ENCODE measurements around the gene CCDC34.

DNA sequence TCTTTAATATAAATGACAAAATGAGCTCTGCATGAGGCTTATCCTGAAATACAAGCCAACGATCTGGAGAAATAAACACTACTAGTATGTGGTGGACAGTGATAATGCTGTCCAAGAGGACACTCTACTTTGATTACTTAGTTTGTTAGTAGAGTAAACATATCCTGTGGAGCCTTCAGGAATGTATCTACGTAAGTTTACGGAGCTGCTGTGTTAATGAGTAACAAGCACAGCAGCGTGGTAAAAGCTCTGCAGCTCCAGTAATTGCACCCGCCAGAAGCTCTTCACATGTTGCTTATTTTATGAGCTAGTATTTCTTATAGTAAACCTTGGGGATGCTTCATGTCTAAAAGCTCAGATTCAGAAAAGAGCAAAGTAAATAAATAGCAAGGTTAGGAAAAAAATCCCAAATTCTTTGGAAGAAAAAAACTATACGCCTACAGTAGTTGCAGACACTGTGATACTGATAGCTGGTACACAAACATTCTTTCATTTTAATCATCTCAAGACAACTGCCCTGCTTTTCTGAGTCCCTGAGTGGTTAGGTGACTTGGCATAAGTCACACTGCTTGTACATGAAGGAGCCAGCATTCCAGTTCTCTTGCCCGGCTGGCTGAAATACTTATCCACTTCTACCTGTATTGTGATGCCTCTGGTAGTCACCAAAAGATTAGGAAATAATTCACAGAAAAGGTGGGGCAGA is 32.7 kb upstream of the CCDC34 start:
- TF ChIP-seq, protein P1, sequence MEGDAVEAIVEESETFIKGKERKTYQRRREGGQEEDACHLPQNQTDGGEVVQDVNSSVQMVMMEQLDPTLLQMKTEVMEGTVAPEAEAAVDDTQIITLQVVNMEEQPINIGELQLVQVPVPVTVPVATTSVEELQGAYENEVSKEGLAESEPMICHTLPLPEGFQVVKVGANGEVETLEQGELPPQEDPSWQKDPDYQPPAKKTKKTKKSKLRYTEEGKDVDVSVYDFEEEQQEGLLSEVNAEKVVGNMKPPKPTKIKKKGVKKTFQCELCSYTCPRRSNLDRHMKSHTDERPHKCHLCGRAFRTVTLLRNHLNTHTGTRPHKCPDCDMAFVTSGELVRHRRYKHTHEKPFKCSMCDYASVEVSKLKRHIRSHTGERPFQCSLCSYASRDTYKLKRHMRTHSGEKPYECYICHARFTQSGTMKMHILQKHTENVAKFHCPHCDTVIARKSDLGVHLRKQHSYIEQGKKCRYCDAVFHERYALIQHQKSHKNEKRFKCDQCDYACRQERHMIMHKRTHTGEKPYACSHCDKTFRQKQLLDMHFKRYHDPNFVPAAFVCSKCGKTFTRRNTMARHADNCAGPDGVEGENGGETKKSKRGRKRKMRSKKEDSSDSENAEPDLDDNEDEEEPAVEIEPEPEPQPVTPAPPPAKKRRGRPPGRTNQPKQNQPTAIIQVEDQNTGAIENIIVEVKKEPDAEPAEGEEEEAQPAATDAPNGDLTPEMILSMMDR (IDR thresholded peaks at IDR 0.05; ENCODE audit: poor library complexity, severe bottlenecking): no peak
- no peak for TF ChIP-seq EZH2 (IDR thresholded peaks at IDR 0.05; ENCODE audit: borderline replicate concordance, insufficient read depth, low read length, poor library complexity, severe bottlenecking)
- TF ChIP-seq TAF1 (IDR thresholded peaks at IDR 0.05; ENCODE audit: low read depth): no peak
- TF ChIP-seq POLR2AphosphoS5 (IDR thresholded peaks at IDR 0.05): peak; percentile 12

All from neural cell (in vitro differentiated cells).